ENCODE data around the gene TRMT5. TPM values are rescaled to one million over a fixed set of nuclear protein-coding genes. Genes with fewer than 3 reads are reported as not detected.

The TRMT5 gene
- total and polyA plus RNA-seq, 10 of the 15 experiments (the other 5 are each of a cell fraction or from before 2014, with no cell fraction given), result 6.6 to 13.1 (median 9.4) TPM

- Histone ChIP-seq H3K36me3 (ENCODE audit: control insufficient read depth in 2 of 2, insufficient read depth in 2 of 2, low read length in 1 of 2) (no peaks in the 10 kb centered on the region), H3K27ac (ENCODE audit: control insufficient read depth, insufficient read depth) (no peak overlapping the region), H3K79me2 (ENCODE audit: control insufficient read depth, insufficient read depth, low read length) (no peaks in the 10 kb centered on the region), H3K4me3 (no peak overlapping the region), H3K9ac (ENCODE audit: control insufficient read depth, insufficient read depth, low read length) (no peak overlapping the region), H3K4me2 (ENCODE audit: control insufficient read depth, insufficient read depth) (no peak overlapping the region), H3K9me3 (replicated peaks; ENCODE audit: control insufficient read depth, insufficient read depth, low read length) (no peaks in the 10 kb centered on the region), H3K4me1 (ENCODE audit: control insufficient read depth, insufficient read depth, low read length) (no peaks in the 10 kb centered on the region), H3K27me3 (replicated peaks in 1 of 2; ENCODE audit: control insufficient read depth in 2 of 2, insufficient read depth in 2 of 2, low read length in 1 of 2) (no peaks in the 10 kb centered on the region), H2AFZ (ENCODE audit: control insufficient read depth, low read depth, low read length) (no peak overlapping the region), H4K20me1 (ENCODE audit: control insufficient read depth, insufficient read depth) (no peaks in the 10 kb centered on the region)
- POLR2A ChIA-PET, result no interaction called here
- BruUV-seq (replicated peaks), result no TSS peak
- CTCF ChIA-PET, result no interaction called here
- RAD21 ChIA-PET (ENCODE audit: unreplicated experiment), result no interaction called here
- FAIRE-seq, result no peak
- TF ChIP-seq YBX1 (IDR thresholded peaks at IDR 0.05) (no peak), POLR2A (IDR thresholded peaks at IDR 0.05; ENCODE audit: low read depth, low read length) (no peak), MYB (IDR thresholded peaks at IDR 0.05; ENCODE audit: borderline replicate concordance, low read depth, low read length) (no peak), EP300 (IDR thresholded peaks at IDR 0.05; ENCODE audit: borderline replicate concordance in 1 of 2, control insufficient read depth in 1 of 2, low read depth in 2 of 2, low read length in 2 of 2) (no peak), PML (IDR thresholded peaks at IDR 0.05; ENCODE audit: low read length) (no peak), KAT2A (conservative IDR thresholded peaks at IDR 0.05; ENCODE audit: control insufficient read depth, low read depth, low read length) (no peak), PAX5 (IDR thresholded peaks at IDR 0.05; ENCODE audit: borderline replicate concordance, low read depth, low read length) (no peak), TAF1 (IDR thresholded peaks at IDR 0.05; ENCODE audit: borderline replicate concordance, low read depth, low read length) (no peak), NRF1 (conservative IDR thresholded peaks at IDR 0.05; ENCODE audit: low read depth, low read length) (no peak)
- DNase-seq (ENCODE audit: low read depth, low spot score), result no peak
- no peak for ATAC-seq
- in situ Hi-C loops (cut with MboI), result no loop called here
- intact Hi-C loops (cut with micrococcal nuclease; ENCODE audit: unreplicated experiment), result no loop called here
- SMC1A ChIA-PET (ENCODE audit: uncharacterized antibody, unreplicated experiment), result no interaction called here
Measured at GRCh38 chr14:60935319-60935718, 45.6 kb downstream of the TRMT5 start.

DNA sequence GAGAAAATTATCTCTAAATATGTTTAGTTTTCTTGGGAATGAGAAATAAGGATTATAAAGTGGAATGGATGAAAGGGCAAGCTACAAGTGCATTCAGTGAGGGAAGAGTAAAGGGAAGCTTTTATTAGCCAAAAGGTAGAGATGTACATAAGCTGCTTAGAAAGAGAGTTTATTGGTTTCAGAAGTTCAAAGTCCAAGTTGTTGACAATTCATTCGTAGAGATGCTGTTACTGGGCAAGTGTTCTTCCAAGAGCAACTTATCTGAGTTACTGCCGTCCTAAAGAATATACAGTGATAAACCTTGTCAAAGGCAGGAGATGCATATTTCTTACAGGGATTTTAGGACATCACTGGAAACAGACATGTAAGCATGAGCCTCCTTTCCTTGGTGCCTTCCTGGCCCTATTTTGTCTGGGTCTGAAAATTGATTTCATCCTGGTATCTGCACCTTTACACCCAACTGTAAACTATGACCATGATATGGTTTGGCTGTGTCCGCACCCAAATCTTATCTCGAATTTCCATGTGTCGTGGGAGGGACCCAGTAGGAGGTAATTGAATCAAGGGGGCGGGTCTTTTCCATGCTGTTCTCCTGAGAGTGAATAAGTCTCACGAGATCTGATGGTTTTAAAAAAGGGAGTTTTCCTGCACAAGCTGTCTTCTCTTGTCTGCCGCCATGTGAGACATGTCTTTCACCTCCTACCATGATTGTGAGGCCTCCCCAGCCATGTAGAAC, 46.8 kb downstream of the TRMT5 start:
- SMC1A ChIA-PET (ENCODE audit: uncharacterized antibody, unreplicated experiment), result no interaction called here
- Histone ChIP-seq H3K9ac (ENCODE audit: control insufficient read depth, insufficient read depth, low read length) (no peak overlapping the region), H3K79me2 (ENCODE audit: control insufficient read depth, insufficient read depth, low read length) (no peaks in the 10 kb centered on the region), H2AFZ (ENCODE audit: control insufficient read depth, low read depth, low read length) (no peak overlapping the region), H3K36me3 (ENCODE audit: control insufficient read depth in 2 of 2, insufficient read depth in 2 of 2, low read length in 1 of 2) (no peaks in the 10 kb centered on the region), H3K4me2 (ENCODE audit: control insufficient read depth, insufficient read depth) (no peak overlapping the region), H3K27ac (ENCODE audit: control insufficient read depth, insufficient read depth) (no peak overlapping the region), H3K4me1 (ENCODE audit: control insufficient read depth, insufficient read depth, low read length) (no peaks in the 10 kb centered on the region), H3K9me3 (replicated peaks; ENCODE audit: control insufficient read depth, insufficient read depth, low read length) (no peaks in the 10 kb centered on the region), H3K27me3 (replicated peaks in 1 of 2; ENCODE audit: control insufficient read depth in 2 of 2, insufficient read depth in 2 of 2, low read length in 1 of 2) (no peaks in the 10 kb centered on the region), H3K4me3 (no peak overlapping the region), H4K20me1 (ENCODE audit: control insufficient read depth, insufficient read depth) (no peaks in the 10 kb centered on the region)
- intact Hi-C loops (cut with micrococcal nuclease; ENCODE audit: unreplicated experiment) (no loop called here), in situ Hi-C loops (cut with MboI) (no loop called here)
- ATAC-seq (no peak), FAIRE-seq (no peak), DNase-seq (ENCODE audit: low read depth, low spot score) (no peak)
- RAD21 ChIA-PET (ENCODE audit: unreplicated experiment), result interaction anchor here (1.4 kb wide), 1 partner anchor 45 kb away, joined by 3 read pairs; no protein-coding TSS in a partner anchor
- POLR2A ChIA-PET, result no interaction called here
- CTCF ChIA-PET, result no interaction called here
- WGBS (ENCODE audit: insufficient coverage, insufficient replicate concordance, low lambda C conversion rate, missing lambda C conversion rate), result 83% methylated on average over 8 of the region's 8 CpGs
- BruUV-seq (replicated peaks), result no TSS peak
- TF ChIP-seq EED (IDR thresholded peaks at IDR 0.05; ENCODE audit: low read depth) (no peak), SP1 (IDR thresholded peaks at IDR 0.05; ENCODE audit: low read depth, low read length) (no peak), JUND (IDR thresholded peaks at IDR 0.05; ENCODE audit: low read depth, low read length) (no peak), RAD21 (IDR thresholded peaks at IDR 0.05; ENCODE audit: insufficient read depth, low read depth, low read length) (no peak), EZH2 (IDR thresholded peaks at IDR 0.05; ENCODE audit: borderline replicate concordance, control insufficient read depth, low read depth, low read length) (no peak), YBX1 (IDR thresholded peaks at IDR 0.05) (no peak), BMI1 (IDR thresholded peaks at IDR 0.05; ENCODE audit: borderline replicate concordance) (no peak), BRCA1 (IDR thresholded peaks at IDR 0.05; ENCODE audit: low read depth, low read length) (no peak), SIX5 (IDR thresholded peaks at IDR 0.05; ENCODE audit: low read depth, low read length, severe bottlenecking) (no peak), RELA (IDR thresholded peaks at IDR 0.05; ENCODE audit: borderline replicate concordance, partially characterized antibody) (no peak)
- TF ChIP-seq, protein P1, sequence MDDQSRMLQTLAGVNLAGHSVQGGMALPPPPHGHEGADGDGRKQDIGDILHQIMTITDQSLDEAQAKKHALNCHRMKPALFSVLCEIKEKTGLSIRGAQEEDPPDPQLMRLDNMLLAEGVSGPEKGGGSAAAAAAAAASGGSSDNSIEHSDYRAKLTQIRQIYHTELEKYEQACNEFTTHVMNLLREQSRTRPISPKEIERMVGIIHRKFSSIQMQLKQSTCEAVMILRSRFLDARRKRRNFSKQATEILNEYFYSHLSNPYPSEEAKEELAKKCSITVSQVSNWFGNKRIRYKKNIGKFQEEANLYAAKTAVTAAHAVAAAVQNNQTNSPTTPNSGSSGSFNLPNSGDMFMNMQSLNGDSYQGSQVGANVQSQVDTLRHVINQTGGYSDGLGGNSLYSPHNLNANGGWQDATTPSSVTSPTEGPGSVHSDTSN (IDR thresholded peaks at IDR 0.05; ENCODE audit: insufficient replicate concordance, low read depth, low read length), result no peak

All from GM12878 (cell line).